HG03060 (cell line): ENCODE data around the gene COG7.
"Not testable (repeated sequence)": the region's sequence is repeated elsewhere in the genome, so short reads cannot be mapped to it uniquely, and the experiment has no call there.

Experiments
- ATAC-seq: cut with Tn5 transposase; IDR thresholded peaks from one replicate; pipeline ENCODE4 v1.9.1; 2021; ENCODE audit warnings: low read depth, moderate number of reproducible peaks; ENCODE audit not compliant: unreplicated experiment

Gene COG7

GRCh38 chr16:23478566-23478965 is 25.6 kb upstream of the COG7 start:
- ATAC-seq = no peak

- ATAC-seq = no peak
Observed at GRCh38 chr16:23476289-23476688, 23.3 kb upstream of the COG7 start.

DNA sequence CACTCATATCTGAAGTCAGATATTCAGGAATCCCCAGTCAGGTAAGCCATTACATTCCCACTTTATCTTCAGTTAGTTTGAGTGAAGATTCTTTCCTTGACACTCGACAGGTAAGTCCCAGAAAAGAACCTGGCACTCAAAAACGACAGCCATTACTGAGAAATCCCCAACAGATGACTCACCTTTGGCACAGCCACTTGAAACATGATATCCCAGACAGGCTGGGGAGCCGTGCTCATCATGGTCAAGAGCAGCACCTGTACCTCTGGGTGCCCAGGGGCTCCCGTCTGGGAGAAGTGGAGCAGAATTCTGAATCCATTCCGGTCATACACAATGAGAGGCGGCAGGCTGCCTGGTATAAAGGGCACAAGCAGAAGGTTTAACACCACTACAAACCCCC is 16.8 kb upstream of the COG7 start:
- no peak for ATAC-seq

DNA sequence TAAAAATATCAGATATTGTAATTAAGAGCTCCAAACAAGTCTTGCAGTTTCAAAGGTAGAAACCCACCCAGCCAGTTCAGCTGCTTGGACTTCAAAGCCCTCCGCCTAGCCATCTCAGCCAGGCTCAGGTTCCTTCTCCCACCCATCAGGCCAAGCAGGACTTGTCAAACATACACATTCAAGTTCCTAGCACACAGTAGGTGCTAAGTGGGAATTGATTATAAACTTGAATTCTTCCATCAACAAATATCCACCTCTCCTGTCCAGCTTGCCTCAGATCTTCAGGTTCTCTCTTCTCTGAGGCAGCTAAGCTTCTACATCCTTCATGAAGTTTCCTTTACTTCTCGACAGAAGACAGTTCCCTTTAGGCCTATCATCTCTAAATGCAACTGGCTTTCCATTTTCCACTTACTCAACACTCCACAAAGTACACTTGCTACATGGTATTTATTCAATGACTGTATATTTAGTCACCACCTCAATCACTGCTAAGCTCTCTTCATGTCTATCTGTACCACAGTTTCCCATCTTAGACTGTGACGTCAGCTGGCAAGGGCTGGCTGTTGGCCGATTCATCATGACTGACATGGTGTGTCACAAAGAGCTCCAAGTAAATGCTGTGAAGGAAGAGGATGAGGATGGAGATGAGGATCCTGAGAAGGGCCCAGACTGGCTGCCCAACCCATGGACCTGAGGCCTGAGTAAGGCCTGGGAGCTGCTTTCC is 13.3 kb upstream of the COG7 start:
- ATAC-seq = no peak

DNA sequence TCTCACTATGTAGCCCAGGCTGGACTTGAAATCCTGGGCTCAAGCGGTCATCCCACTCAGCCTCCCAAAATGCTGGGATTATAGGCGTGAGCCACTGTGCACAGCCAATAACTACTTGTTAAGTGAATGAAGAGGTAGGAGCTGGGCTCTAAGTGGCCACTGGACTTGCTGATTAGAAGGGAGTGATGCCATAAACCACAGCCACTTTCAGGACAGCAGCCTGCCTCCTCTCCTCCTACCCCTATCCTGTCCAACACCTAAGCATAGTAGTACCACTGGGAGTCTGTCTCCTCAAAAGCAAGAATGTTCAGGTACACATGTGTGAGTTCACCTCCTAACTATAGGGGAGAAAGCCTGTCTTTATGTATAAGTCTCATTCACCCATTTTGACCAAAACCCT is 12.2 kb upstream of the COG7 start:
- no peak for ATAC-seq

GRCh38 chr16:23464196-23464595 is 11.2 kb upstream of the COG7 start:
- ATAC-seq = no peak

DNA sequence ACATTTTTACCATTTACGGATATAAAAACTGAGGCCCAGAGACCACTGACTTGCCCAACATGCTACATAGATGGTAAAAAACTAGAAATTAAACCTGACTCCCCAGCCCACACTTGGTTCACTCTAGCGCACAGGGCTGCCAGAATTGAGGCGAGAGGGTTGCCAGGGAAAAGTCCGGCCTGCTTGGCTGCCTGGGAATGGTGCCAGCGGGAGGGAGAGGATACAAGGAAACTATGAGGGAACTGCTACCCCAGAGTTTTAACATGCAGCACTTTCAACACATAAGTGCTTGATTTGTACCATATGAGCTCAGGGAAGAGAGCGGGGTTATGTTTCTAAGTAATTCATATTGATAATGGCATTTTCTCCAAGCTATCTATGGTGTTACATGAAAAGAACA is 10.0 kb upstream of the COG7 start:
- ATAC-seq = not testable (repeated sequence)

DNA sequence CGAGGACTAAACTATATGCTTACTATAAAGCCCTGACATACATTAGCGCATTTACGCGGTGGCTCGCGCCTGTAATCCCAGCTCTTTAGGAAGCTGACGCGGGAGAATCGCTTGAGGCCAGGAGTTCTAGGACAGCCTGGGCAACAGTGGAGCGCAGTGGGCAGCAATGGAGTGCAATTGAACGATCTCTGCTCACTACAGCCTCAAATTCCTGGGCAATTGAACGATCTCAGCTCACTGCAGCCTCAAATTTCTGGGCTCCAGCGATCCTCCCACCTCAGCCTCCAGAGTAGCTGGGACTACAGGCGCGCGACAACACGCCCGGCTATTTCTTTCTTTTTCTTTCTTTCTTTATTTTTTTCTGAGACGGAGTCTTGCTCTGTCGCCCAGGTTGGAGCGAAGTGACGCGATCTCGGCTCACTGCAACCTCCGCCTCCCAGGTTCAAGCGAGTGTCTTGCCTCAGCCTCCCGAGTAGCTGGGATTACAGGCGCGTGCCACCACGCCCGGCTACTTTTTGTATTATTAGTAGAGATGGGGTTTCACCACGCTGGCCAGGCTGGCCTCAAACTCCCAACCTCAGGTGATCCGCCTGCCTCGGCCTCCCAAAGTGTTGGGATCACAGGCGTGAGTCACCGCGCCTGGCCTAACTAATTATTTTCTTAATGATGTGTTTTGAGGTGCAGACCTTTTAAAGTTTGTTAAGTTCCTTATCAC is 506 bp upstream of the COG7 start:
- no peak for ATAC-seq

DNA sequence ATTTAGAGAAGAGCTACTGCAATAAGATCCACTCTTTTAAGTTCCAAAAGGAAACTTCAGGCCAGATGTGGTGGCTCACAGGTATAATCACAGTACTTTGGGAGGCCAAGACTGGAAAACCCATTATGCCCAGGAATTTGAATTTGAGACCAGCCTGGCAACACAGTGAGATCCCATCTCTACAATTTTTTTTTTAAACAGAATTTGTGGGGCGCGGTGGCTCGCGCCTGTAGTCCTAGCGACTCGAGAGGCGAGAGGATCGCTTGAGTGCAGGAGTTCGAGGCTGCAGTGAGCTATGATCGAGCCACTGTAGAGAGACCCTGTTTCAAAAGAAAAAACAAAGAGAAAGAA is 793 bp downstream of the COG7 start:
- ATAC-seq = no peak

GRCh38 chr16:23448392-23448791 is 4.6 kb downstream of the COG7 start:
- ATAC-seq = no peak

- not testable (repeated sequence) for ATAC-seq
Observed at GRCh38 chr16:23437542-23437941, 15.4 kb downstream of the COG7 start.

- ATAC-seq = no peak
Observed at GRCh38 chr16:23436951-23437350, 16.0 kb downstream of the COG7 start.

GRCh38 chr16:23435500-23435899 is 17.5 kb downstream of the COG7 start:
- ATAC-seq = no peak

GRCh38 chr16:23434380-23434779 is 18.6 kb downstream of the COG7 start:
- no peak for ATAC-seq

DNA sequence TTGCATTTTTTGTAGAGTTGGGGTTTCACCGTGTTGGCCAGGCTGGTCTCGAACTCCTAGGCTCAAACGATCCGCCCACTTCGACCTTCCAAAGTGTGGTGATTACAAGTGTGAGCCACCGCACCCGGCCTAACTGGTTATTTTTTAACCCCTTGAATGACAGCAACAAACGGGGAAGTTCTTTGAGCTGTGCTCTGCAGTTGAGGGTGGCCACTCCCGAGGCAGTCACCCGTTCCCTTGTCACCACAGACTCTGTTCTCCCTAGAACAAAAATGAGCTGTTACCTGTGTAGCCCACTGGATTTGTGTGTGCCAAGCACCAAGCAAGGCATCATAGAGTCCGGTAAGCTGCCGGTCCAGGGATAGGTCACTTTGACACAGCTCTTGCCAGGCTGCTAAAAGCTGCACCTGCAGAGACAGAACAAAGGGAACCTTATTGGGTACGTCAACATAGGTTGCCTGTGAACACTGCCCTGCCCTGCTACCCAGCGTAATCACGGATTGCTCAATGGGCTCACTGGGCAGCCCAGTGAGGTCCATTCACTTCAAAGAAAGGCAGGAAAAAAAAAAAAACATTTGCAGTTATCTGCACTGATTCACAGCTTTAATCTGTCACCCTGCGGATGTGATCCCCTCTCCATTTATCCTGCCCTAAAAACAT is 19.6 kb downstream of the COG7 start:
- ATAC-seq = no peak

- no peak for ATAC-seq
Observed at GRCh38 chr16:23432176-23433128, 20.5 kb downstream of the COG7 start.

DNA sequence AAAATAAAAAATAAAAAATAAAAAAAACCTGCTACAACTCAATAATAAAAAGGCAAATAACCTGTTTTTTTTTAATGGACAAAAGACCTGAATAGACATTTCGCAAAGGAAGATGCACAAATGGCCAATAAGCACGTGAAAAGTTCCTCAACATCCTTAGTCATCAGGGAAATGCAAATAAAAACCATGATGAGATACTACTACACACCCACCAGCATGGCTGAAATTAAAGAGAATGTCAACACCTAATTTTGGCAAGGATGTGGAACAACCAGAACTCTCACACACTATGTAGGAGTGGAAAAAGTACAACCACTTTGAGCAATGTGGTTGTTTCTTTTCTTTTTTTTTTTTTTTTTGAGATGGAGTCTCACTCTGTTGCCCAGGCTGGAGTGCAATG is 24.6 kb downstream of the COG7 start:
- no peak for ATAC-seq

DNA sequence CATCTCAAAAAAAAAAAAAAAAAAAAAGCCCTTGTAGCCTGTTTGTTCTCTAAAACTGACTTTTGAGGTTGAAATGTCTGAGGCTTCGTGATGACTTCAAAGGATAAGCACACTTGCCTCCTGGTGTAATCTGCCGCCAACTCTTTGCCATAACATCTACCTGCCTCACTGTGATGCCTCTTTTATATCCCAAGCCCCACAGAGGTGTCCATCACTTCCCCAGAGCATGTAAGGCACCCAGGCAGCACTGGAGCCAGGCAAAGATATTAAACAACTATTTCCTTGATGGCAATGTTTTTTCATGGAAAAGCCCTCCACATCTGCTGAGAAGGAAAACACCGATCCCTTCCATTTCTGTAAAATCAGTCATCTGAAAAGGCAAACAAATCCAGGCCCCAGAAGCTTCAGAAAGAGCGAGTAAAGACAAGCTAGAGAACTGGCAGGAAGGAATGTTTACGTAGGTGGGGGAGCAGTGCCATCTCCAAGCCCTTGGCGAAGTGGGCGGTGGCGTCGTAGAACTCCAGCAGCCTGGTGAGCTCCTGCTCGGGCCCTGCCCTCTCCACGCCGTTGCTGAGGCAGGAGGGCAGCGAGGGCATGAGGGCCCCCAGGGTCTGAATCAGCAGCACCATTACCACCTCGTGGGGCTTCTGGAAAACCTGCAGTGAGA is 28.6 kb downstream of the COG7 start:
- no peak for ATAC-seq

- ATAC-seq = no peak
Observed at GRCh38 chr16:23423496-23424049, 29.4 kb downstream of the COG7 start.

GRCh38 chr16:23420011-23420410 is 33.0 kb downstream of the COG7 start:
- no peak for ATAC-seq
